NB4 (cell line): ENCODE data around the gene CD27.

Source experiments
- CTCF ChIP-seq: IDR thresholded peaks from one replicate; pipeline ENCODE4 v1.5.1; 2012; ENCODE audit warnings: low read depth, low read length
- MYC ChIP-seq: IDR thresholded peaks from 2 replicates; pipeline ENCODE4 v1.6.1; 2011; ENCODE audit warnings: low read depth, low read length
- POLR2A ChIP-seq: IDR thresholded peaks from 2 replicates; pipeline ENCODE4 v1.6.1; 2011; ENCODE audit warnings: mild to moderate bottlenecking; ENCODE audit not compliant: insufficient read length; ENCODE audit errors: extremely low read depth

GRCh38 chr12:6444031-6444430 lies 724 bp upstream of the CD27 start:
- TF ChIP-seq CTCF (no peak), MYC (no peak), POLR2A (no peak)
